ENCODE data around the gene CCDC40.

Gene CCDC40

GRCh38 chr17:80129006-80129565 is 92.6 kb downstream of the CCDC40 start:
- TF ChIP-seq JUND (IDR thresholded peaks at IDR 0.05; ENCODE audit: low read depth): no peak

GRCh38 chr17:80130992-80131391 is 94.5 kb downstream of the CCDC40 start:
- DNase-seq (ENCODE audit: low read depth in 1 of 2, low spot score in 1 of 2): peak in 1 of 2 experiments; percentile 76
- in situ Hi-C loops (cut with HindIII; ENCODE audit: low pct_unique_long_range_greater_than_20kb, low sequenced_read_pairs): no loop called here
- no peak for TF ChIP-seq JUND (IDR thresholded peaks at IDR 0.05; ENCODE audit: low read depth)

More at GRCh38 chr17:80129006-80129565, 92.6 kb downstream of the CCDC40 start:
- in situ Hi-C loops (cut with HindIII; ENCODE audit: low pct_unique_long_range_greater_than_20kb, low sequenced_read_pairs): no loop called here
- DNase-seq (ENCODE audit: low read depth in 1 of 2, low spot score in 1 of 2): peak in 1 of 2 experiments; percentile 65

- DNase-seq (ENCODE audit: low read depth in 1 of 2, low spot score in 1 of 2): no peak
- no peak for TF ChIP-seq JUND (IDR thresholded peaks at IDR 0.05; ENCODE audit: low read depth)
These were observed 96.6 kb downstream of the CCDC40 start for GRCh38 chr17:80132906-80133625.

GRCh38 chr17:80133626-80133970 is 97.2 kb downstream of the CCDC40 start:
- in situ Hi-C loops (cut with HindIII; ENCODE audit: low pct_unique_long_range_greater_than_20kb, low sequenced_read_pairs): no loop called here
- TF ChIP-seq JUND (IDR thresholded peaks at IDR 0.05; ENCODE audit: low read depth): no peak
- DNase-seq (ENCODE audit: low read depth in 1 of 2, low spot score in 1 of 2): no peak

More at GRCh38 chr17:80132906-80133625, 96.6 kb downstream of the CCDC40 start:
- in situ Hi-C loops (cut with HindIII; ENCODE audit: low pct_unique_long_range_greater_than_20kb, low sequenced_read_pairs): no loop called here

- TF ChIP-seq JUND (IDR thresholded peaks at IDR 0.05; ENCODE audit: low read depth): no peak
- no peak for DNase-seq (ENCODE audit: low read depth in 1 of 2, low spot score in 1 of 2)
- in situ Hi-C loops (cut with HindIII; ENCODE audit: low pct_unique_long_range_greater_than_20kb, low sequenced_read_pairs): no loop called here
These were observed 100.7 kb downstream of the CCDC40 start for GRCh38 chr17:80137131-80137530.

GRCh38 chr17:80138856-80139426 is 102.5 kb downstream of the CCDC40 start:
- no peak for TF ChIP-seq JUND (IDR thresholded peaks at IDR 0.05; ENCODE audit: low read depth)
- in situ Hi-C loops (cut with HindIII; ENCODE audit: low pct_unique_long_range_greater_than_20kb, low sequenced_read_pairs): no loop called here
- no peak for DNase-seq (ENCODE audit: low read depth in 1 of 2, low spot score in 1 of 2)

- in situ Hi-C loops (cut with HindIII; ENCODE audit: low pct_unique_long_range_greater_than_20kb, low sequenced_read_pairs): no loop called here
- no peak for TF ChIP-seq JUND (IDR thresholded peaks at IDR 0.05; ENCODE audit: low read depth)
- no peak for DNase-seq (ENCODE audit: low read depth in 1 of 2, low spot score in 1 of 2)
These were observed 105.2 kb downstream of the CCDC40 start for GRCh38 chr17:80141463-80142165.

- no peak for TF ChIP-seq JUND (IDR thresholded peaks at IDR 0.05; ENCODE audit: low read depth)
- DNase-seq (ENCODE audit: low read depth in 1 of 2, low spot score in 1 of 2): no peak
- in situ Hi-C loops (cut with HindIII; ENCODE audit: low pct_unique_long_range_greater_than_20kb, low sequenced_read_pairs): no loop called here
These were observed 106.5 kb downstream of the CCDC40 start for GRCh38 chr17:80142929-80143328.

GRCh38 chr17:80145076-80146075 is 108.9 kb downstream of the CCDC40 start:
- in situ Hi-C loops (cut with HindIII; ENCODE audit: low pct_unique_long_range_greater_than_20kb, low sequenced_read_pairs): no loop called here
- peak in 1 of 2 experiments; percentile 44 for DNase-seq (ENCODE audit: low read depth in 1 of 2, low spot score in 1 of 2)

GRCh38 chr17:80146121-80147034 is 109.9 kb downstream of the CCDC40 start:
- DNase-seq (ENCODE audit: low read depth in 1 of 2, low spot score in 1 of 2): no peak
- in situ Hi-C loops (cut with HindIII; ENCODE audit: low pct_unique_long_range_greater_than_20kb, low sequenced_read_pairs): no loop called here
- TF ChIP-seq JUND (IDR thresholded peaks at IDR 0.05; ENCODE audit: low read depth): no peak

More at GRCh38 chr17:80145076-80146075, 108.9 kb downstream of the CCDC40 start:
- no peak for TF ChIP-seq JUND (IDR thresholded peaks at IDR 0.05; ENCODE audit: low read depth)

Measured in T47D (cell line).